OCI-LY1 (cell line): ENCODE results near the gene PCK2.

Experiments
- EZH2 ChIP-seq: fragments of 200-600 bp; sonication (generic), shearing (Covaris generic); IDR thresholded peaks from 2 replicates; pipeline ENCODE4 v1.8.0; 2017; ENCODE audit warnings: borderline replicate concordance, mixed run types, mild to moderate bottlenecking, antibody characterized with exemption, low read length, moderate library complexity, mixed read lengths
- TF ChIP-seq, protein P1 (sequence below): fragments of 200-600 bp; sonication (generic), shearing (Covaris generic); IDR thresholded peaks from 2 replicates; pipeline ENCODE4 v1.5.1; 2017; ENCODE audit warnings: mild to moderate bottlenecking, antibody characterized with exemption, low read length, moderate library complexity, mixed read lengths

DNA sequence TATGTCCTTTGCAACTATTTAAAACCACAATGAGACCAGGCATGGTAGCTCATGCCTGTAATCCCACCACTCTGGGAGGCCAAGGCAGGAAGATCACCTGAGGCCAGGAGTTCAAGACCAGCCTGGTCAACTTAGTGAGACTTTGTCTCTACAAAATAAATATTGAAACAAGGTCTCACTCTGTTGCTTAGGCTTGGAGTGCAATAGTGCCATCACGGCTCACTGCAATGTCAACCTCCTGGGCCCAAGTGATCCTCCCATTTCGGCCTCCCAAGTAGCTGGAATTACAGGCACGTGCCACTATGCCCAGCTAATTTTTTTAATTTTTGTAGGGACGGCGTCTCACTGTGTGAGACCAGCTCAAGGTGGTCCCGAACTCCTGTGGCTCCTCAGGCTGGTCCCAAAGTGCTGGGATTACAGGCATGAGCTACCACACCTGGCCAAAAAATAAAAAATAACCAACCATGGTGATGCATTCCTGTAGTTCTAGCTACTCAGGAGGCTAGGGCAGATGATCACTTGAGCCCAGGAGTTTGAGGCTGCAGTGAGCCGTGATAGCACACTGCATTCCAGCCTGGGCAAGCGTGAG, 35.4 kb downstream of the PCK2 start:
- TF ChIP-seq, protein P1, sequence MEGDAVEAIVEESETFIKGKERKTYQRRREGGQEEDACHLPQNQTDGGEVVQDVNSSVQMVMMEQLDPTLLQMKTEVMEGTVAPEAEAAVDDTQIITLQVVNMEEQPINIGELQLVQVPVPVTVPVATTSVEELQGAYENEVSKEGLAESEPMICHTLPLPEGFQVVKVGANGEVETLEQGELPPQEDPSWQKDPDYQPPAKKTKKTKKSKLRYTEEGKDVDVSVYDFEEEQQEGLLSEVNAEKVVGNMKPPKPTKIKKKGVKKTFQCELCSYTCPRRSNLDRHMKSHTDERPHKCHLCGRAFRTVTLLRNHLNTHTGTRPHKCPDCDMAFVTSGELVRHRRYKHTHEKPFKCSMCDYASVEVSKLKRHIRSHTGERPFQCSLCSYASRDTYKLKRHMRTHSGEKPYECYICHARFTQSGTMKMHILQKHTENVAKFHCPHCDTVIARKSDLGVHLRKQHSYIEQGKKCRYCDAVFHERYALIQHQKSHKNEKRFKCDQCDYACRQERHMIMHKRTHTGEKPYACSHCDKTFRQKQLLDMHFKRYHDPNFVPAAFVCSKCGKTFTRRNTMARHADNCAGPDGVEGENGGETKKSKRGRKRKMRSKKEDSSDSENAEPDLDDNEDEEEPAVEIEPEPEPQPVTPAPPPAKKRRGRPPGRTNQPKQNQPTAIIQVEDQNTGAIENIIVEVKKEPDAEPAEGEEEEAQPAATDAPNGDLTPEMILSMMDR, result no peak
- no peak for TF ChIP-seq EZH2
